GM23248 (cell line): Measurements from ENCODE around the gene LARP4B.

Experiments
- EZH2 ChIP-seq: fragments of 200-600 bp; sonication (generic); IDR thresholded peaks from 2 replicates; pipeline ENCODE4 v1.6.1; 2018; ENCODE audit warnings: antibody characterized with exemption, mild to moderate bottlenecking; ENCODE audit not compliant: insufficient read depth, poor library complexity, severe bottlenecking
- EZH2phosphoT487 ChIP-seq: fragments of 200-600 bp; sonication (generic); IDR thresholded peaks from 2 replicates; pipeline ENCODE4 v1.6.1; 2018; ENCODE audit warnings: antibody characterized with exemption, moderate library complexity, mild to moderate bottlenecking, low read depth; ENCODE audit not compliant: insufficient read depth

GRCh38 chr10:855079-855478, 76.4 kb downstream of the LARP4B start:
- TF ChIP-seq EZH2phosphoT487 (no peak), EZH2 (no peak)
